HepG2 (cell line): ENCODE measurements around the gene C1GALT1. TPM values are rescaled to one million over a fixed set of nuclear protein-coding genes. Genes with fewer than 3 reads are reported as not detected.
A peak's percentile ranks its signal among the peaks of the same experiment; 100 is the strongest.

ENCODE experiments used
- ATAC-seq: fragments of 200-7000 bp; cut with Tn5 transposase; 3 replicates; pipeline ENCODE4 v1.9.1; 2020; ENCODE audit warnings: mild to moderate bottlenecking, moderate library complexity
- BruUV-seq: library from RNA; stranded (reverse); fragments of 400-500 nt; replicated peaks from 2 replicates; lab custom pipeline; 2021; lab: Mats Ljungman, UMichigan
- CTCF ChIA-PET: fragments of 300-600 bp; formaldehyde crosslinking; extraction: SDS; loops from one replicate; lab custom pipeline; 2021; ENCODE audit warnings: low total read pairs, inconsistent platforms, low intra/inter-chr PET ratio; lab: Yijun Ruan, JAX
- POLR2A ChIA-PET: fragments of 350-600 bp; sonication (Branson Sonifier 250); formaldehyde crosslinking; loops from one replicate; lab custom pipeline; 2020; ENCODE audit warnings: antibody characterized with exemption, inconsistent platforms; lab: Yijun Ruan, JAX
- DNase-seq: peaks from one replicate; pipeline ENCODE4 v3.0.0-alpha.2; 2015; ENCODE audit warnings: low spot score
- FAIRE-seq: peaks from 3 replicates; lab custom pipeline; 2011; peaks lifted over from hg19 to GRCh38; lab: Jason Lieb, UNC
- H2AFZ ChIP-seq: one replicate; pipeline ENCODE4 v1.6.1; 2011; ENCODE audit warnings: low read length, inconsistent platforms
- H3K27ac ChIP-seq: fragments of 300-600 bp; 3 replicates; pipeline ENCODE4 v1.8.0; 2011; ENCODE audit warnings: mixed run types, mild to moderate bottlenecking, mixed read lengths, low read length, inconsistent platforms; ENCODE audit not compliant: insufficient read depth; ENCODE audit errors: extremely low read length
- H3K27me3 ChIP-seq, 2 experiments: fragments of 200-600 bp in 1 of 2; 2 replicates in 1 of 2; 3 replicates in 1 of 2; pipeline versions ENCODE4 v1.6.0 to v1.8.0; 2011; ENCODE audit warnings: low read length in 2 of 2, mild to moderate bottlenecking in 2 of 2, moderate library complexity in 2 of 2, inconsistent platforms in 1 of 2; ENCODE audit not compliant: insufficient read depth in 2 of 2, control insufficient read depth in 1 of 2
- H3K36me3 ChIP-seq, 2 experiments: fragments of 200-600 bp in 1 of 2; replicated peaks in 1 of 2; 2 replicates in 1 of 2; 3 replicates in 1 of 2; pipeline versions ENCODE4 v1.5.1 to v1.8.0; 2011; ENCODE audit warnings: low read length in 2 of 2, inconsistent platforms in 1 of 2; ENCODE audit not compliant: insufficient read depth in 2 of 2, control insufficient read depth in 1 of 2
- H3K4me1 ChIP-seq: 2 replicates; pipeline ENCODE4 v1.5.1; 2012; ENCODE audit warnings: low read length, inconsistent platforms; ENCODE audit not compliant: insufficient read depth
- H3K4me2 ChIP-seq: 2 replicates; pipeline ENCODE4 v1.6.0; 2011; ENCODE audit warnings: low read depth, low read length, inconsistent platforms
- H3K4me3 ChIP-seq, 3 experiments: fragments of 200-600 bp in 1 of 3; sonication (generic), shearing (Covaris generic) in 1 of 3; replicated peaks in 1 of 3; 2 replicates each; pipeline ENCODE4 v1.5.1; 2011 to 2016; ENCODE audit warnings: low read length in 3 of 3, inconsistent platforms in 2 of 3, low read depth in 2 of 3, mild to moderate bottlenecking in 2 of 3, control low read depth in 1 of 3, mixed read lengths in 1 of 3; ENCODE audit not compliant: insufficient read depth in 1 of 3
- H3K79me2 ChIP-seq: one replicate; pipeline ENCODE4 v1.6.1; 2011; ENCODE audit warnings: low read length, inconsistent platforms; ENCODE audit not compliant: insufficient read depth
- H3K9ac ChIP-seq: 2 replicates; pipeline ENCODE4 v1.6.0; 2011; ENCODE audit warnings: mild to moderate bottlenecking, low read depth, low read length, inconsistent platforms; ENCODE audit not compliant: insufficient read depth
- H3K9me3 ChIP-seq: 2 replicates; pipeline ENCODE4 v1.5.1; 2012; ENCODE audit warnings: mild to moderate bottlenecking, low read length
- H4K20me1 ChIP-seq: 2 replicates; pipeline ENCODE4 v1.6.0; 2011; ENCODE audit warnings: inconsistent platforms, mild to moderate bottlenecking, low read length, moderate library complexity; ENCODE audit not compliant: insufficient read depth
- HHEX ChIP-seq: IDR thresholded peaks from 2 replicates; pipeline ENCODE4 v1.6.1; 2016; ENCODE audit warnings: control low read depth
- HOXA7 ChIP-seq: sonication (generic); formaldehyde crosslinking; IDR thresholded peaks from 2 replicates; pipeline ENCODE4 v1.8.1; 2022; ENCODE audit warnings: mild to moderate bottlenecking, missing genetic modification reagents, moderate library complexity
- MAFG ChIP-seq: sonication (generic); formaldehyde crosslinking; IDR thresholded peaks from 2 replicates; pipeline ENCODE4 v1.5.1; 2020; ENCODE audit warnings: mild to moderate bottlenecking, missing genetic modification reagents
- MXD1 ChIP-seq: sonication (generic); formaldehyde crosslinking; IDR thresholded peaks from 2 replicates; pipeline ENCODE4 v1.4.0; 2020; ENCODE audit warnings: mild to moderate bottlenecking, missing genetic modification reagents
- NFKB2 ChIP-seq: sonication (generic); formaldehyde crosslinking; IDR thresholded peaks from 2 replicates; pipeline ENCODE4 v1.4.0; 2020; ENCODE audit warnings: missing genetic modification reagents, borderline replicate concordance
- RAD21 ChIP-seq: fragments of 450-650 bp; formaldehyde crosslinking; IDR thresholded peaks from 2 replicates; pipeline ENCODE4 v1.5.0; 2020; ENCODE audit warnings: mild to moderate bottlenecking
- REL ChIP-seq: sonication (generic); formaldehyde crosslinking; conservative IDR thresholded peaks from 2 replicates; pipeline ENCODE4 v1.8.0; 2022; ENCODE audit warnings: mild to moderate bottlenecking, missing genetic modification reagents, moderate library complexity
- SALL2 ChIP-seq: sonication (generic); formaldehyde crosslinking; IDR thresholded peaks from 2 replicates; pipeline ENCODE4 v1.8.1; 2023; ENCODE audit warnings: mild to moderate bottlenecking, missing genetic modification reagents, inconsistent platforms
- SMAD3 ChIP-seq: sonication (generic); formaldehyde crosslinking; IDR thresholded peaks from 2 replicates; pipeline ENCODE4 v1.4.0; 2020; ENCODE audit warnings: missing genetic modification reagents
- SMARCC2 ChIP-seq: fragments of 450-650 bp; IDR thresholded peaks from 2 replicates; pipeline ENCODE4 v1.6.1; 2017; ENCODE audit warnings: antibody characterized with exemption, mild to moderate bottlenecking
- YEATS4 ChIP-seq: sonication (generic); formaldehyde crosslinking; IDR thresholded peaks from 2 replicates; pipeline ENCODE4 v1.4.0; 2020; ENCODE audit warnings: missing genetic modification reagents, borderline replicate concordance
- ZFYVE20 ChIP-seq: sonication (generic); formaldehyde crosslinking; IDR thresholded peaks from 2 replicates; pipeline ENCODE4 v1.8.0; 2023; ENCODE audit warnings: low read depth, mild to moderate bottlenecking, moderate library complexity, missing genetic modification reagents, borderline replicate concordance
- ZNF205 ChIP-seq: IDR thresholded peaks from 2 replicates; pipeline ENCODE4 v1.6.1; 2018; ENCODE audit warnings: missing biosample characterization, missing genetic modification reagents
- WGBS: methylation state at CpG from one replicate; pipeline ENCODE4 v1.1.6; 2017; ENCODE audit warnings: low lambda C conversion rate; 5-methylcytosine and 5-hydroxymethylcytosine counted together
- in situ Hi-C: cut with HindIII; loops from 2 replicates; pipeline ENCODE4 v1.10.0; 2017; ENCODE audit warnings: low pct_unique_long_range_greater_than_20kb; ENCODE audit not compliant: extremely low pct_ligation_motif_present
- intact Hi-C: fragments of 100-400 bp; cut with micrococcal nuclease; formaldehyde crosslinking; loops from one replicate; pipeline ENCODE4 v1.10.0; 2022; ENCODE audit not compliant: unreplicated experiment
- polyA plus RNA-seq, 8 experiments: library from polyadenylated mRNA; depleted of rRNA in 3 of 8; stranded (reverse) in 7 of 8; unstranded in 1 of 8; fragments of >200 nt; fragmentation: Illumina TruSeq in 4 of 8; extraction: Trizol in 4 of 8; gene quantifications; 2 replicates each; pipeline versions ENCODE4 v1.2.1 to v1.2.3, GENCODE V29; 2011 to 2016; ENCODE audit warnings: low read depth in 4 of 8, missing spikeins in 1 of 8, mixed read lengths in 1 of 8; ENCODE audit not compliant: insufficient read depth in 1 of 8
- total RNA-seq, 5 experiments: library from RNA; depleted of rRNA; stranded (reverse); fragments of >200 nt; fragmentation: Illumina TruSeq; extraction: Trizol; gene quantifications; 2 replicates each; pipeline ENCODE4 v1.2.3, GENCODE V29; 2016; ENCODE audit warnings: low read depth in 1 of 5
- TF ChIP-seq, protein P1 (sequence below), 2 experiments: sonication (generic) in 1 of 2; formaldehyde crosslinking in 1 of 2; IDR thresholded peaks; 2 replicates each; pipeline versions ENCODE4 v1.4.0 to v1.6.1; 2016 to 2020; ENCODE audit warnings: borderline replicate concordance in 1 of 2, low read depth in 1 of 2, mild to moderate bottlenecking in 1 of 2, missing genetic modification reagents in 1 of 2

The C1GALT1 gene
- total and polyA plus RNA-seq, 2 of the 13 experiments (the other 11 are each of a cell fraction or from before 2014, with no cell fraction given), result 57.1 to 65.9 TPM

DNA sequence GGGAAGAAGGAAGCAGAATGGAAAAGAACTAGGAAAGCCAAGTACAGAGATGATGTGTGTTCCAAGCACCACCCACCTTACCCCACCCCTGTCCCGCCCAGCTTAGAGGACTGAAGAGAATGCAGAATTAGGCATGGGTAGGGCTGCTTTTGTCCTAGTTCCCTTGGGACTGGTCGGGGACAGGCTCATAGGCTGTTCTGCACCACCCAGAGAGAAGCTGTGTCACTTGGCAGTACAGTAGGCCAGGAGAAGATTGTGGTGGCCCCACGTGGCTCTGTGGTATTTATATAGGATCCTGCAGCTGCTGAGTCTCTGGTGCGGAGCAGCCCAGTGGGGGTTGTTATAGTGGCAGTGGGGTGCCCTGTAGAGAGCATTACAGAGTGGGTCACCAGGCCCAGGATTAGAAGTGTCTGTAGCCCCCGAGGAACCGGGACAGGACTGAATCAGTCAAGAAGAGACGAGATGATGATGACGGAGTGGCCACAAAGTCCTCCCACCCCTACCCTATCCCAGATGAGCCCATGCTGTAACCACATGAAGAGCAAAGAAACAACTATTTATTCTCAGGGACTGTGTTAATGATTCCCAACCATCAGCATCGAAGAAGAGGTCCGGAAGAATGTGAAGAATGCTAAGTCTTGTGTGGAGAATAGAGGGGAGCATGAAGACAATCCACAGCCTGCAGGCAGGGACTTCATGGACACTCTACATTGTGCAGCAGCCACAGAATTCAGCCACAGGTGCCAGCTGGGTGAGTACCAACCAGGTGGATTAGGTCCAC is 88.9 kb downstream of the C1GALT1 start:
- no peak for TF ChIP-seq SMARCC2
- DNase-seq, result no peak
- in situ Hi-C loops, result no loop called here
- no peaks in the 10 kb centered on the region for H4K20me1 ChIP-seq
- H3K4me1 ChIP-seq, result no peaks in the 10 kb centered on the region
- no peaks in the 10 kb centered on the region for H3K27me3 ChIP-seq
- BruUV-seq, result no TSS peak
- no peak overlapping the region for H3K4me3 ChIP-seq
- no peak overlapping the region; the same call in 1 of the 2 replicates for H3K4me2 ChIP-seq
- no peak overlapping the region for H3K27ac ChIP-seq
- ChIA-PET CTCF (no interaction called here), POLR2A (no interaction called here)
- intact Hi-C loops, result no loop called here
- peak; percentile 60 for ATAC-seq
- H3K36me3 ChIP-seq, result no peaks in the 10 kb centered on the region
- no peaks in the 10 kb centered on the region for H3K9me3 ChIP-seq
- no peak for FAIRE-seq
- no peak overlapping the region for H3K9ac ChIP-seq
- 14% methylated on average over 8 of the region's 10 CpGs for WGBS
- H2AFZ ChIP-seq, result no peak overlapping the region
- no peaks in the 10 kb centered on the region for H3K79me2 ChIP-seq

GRCh38 chr7:7272294-7272693 is 90.0 kb downstream of the C1GALT1 start:
- intact Hi-C loops (no loop called here), in situ Hi-C loops (no loop called here)
- no peaks in the 10 kb centered on the region for H3K36me3 ChIP-seq
- no TSS peak for BruUV-seq
- no peaks in the 10 kb centered on the region for H4K20me1 ChIP-seq
- POLR2A ChIA-PET, result no interaction called here
- no peak overlapping the region for H2AFZ ChIP-seq
- no peak overlapping the region for H3K27ac ChIP-seq
- ATAC-seq (no peak), FAIRE-seq (no peak), DNase-seq (no peak)
- no peaks in the 10 kb centered on the region for H3K4me1 ChIP-seq
- H3K9me3 ChIP-seq, result no peaks in the 10 kb centered on the region
- 4% methylated on average over 1 of the region's 1 CpG for WGBS
- H3K27me3 ChIP-seq, result no peaks in the 10 kb centered on the region
- H3K4me3 ChIP-seq, result no peak overlapping the region
- H3K9ac ChIP-seq, result no peak overlapping the region
- CTCF ChIA-PET, result no interaction called here
- no peaks in the 10 kb centered on the region for H3K79me2 ChIP-seq
- H3K4me2 ChIP-seq, result no peak overlapping the region
- TF ChIP-seq SALL2 (CRISPR knock-in tag) (no peak), SMAD3 (CRISPR knock-in tag) (no peak), HOXA7 (CRISPR knock-in tag) (no peak), MXD1 (CRISPR knock-in tag) (no peak), ZFYVE20 (CRISPR knock-in tag) (no peak), ZNF205 (CRISPR knock-in tag) (no peak), NFKB2 (no peak), REL (CRISPR knock-in tag) (no peak), RAD21 (no peak), MAFG (no peak), HHEX (no peak), YEATS4 (CRISPR knock-in tag) (no peak)
- TF ChIP-seq, protein P1, sequence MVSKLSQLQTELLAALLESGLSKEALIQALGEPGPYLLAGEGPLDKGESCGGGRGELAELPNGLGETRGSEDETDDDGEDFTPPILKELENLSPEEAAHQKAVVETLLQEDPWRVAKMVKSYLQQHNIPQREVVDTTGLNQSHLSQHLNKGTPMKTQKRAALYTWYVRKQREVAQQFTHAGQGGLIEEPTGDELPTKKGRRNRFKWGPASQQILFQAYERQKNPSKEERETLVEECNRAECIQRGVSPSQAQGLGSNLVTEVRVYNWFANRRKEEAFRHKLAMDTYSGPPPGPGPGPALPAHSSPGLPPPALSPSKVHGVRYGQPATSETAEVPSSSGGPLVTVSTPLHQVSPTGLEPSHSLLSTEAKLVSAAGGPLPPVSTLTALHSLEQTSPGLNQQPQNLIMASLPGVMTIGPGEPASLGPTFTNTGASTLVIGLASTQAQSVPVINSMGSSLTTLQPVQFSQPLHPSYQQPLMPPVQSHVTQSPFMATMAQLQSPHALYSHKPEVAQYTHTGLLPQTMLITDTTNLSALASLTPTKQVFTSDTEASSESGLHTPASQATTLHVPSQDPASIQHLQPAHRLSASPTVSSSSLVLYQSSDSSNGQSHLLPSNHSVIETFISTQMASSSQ (IDR thresholded peaks at IDR 0.05; ENCODE audit: low read depth), result no peak
- TF ChIP-seq, protein P1 (CRISPR knock-in tag; IDR thresholded peaks at IDR 0.05; ENCODE audit: borderline replicate concordance), result no peak
